ENCODE results near the gene AQP3. TPM values are rescaled to one million over a fixed set of nuclear protein-coding genes. Genes with fewer than 3 reads are reported as not detected.

Gene AQP3
- total RNA-seq, 1 donor from 2014 or later: 3.4 TPM

- Mint-ChIP-seq H3K4me1 (ENCODE audit: low read depth) (peaks cover 20% of the 10 kb centered on the region), H3K4me3 (peak overlapping the region; percentile 98), H3K27me3 (ENCODE audit: insufficient read depth) (no peaks in the 10 kb centered on the region), H3K9me3 (no peaks in the 10 kb centered on the region), H3K27ac (peak overlapping the region; percentile 51), H3K36me3 (ENCODE audit: low read depth) (peaks cover 34% of the 10 kb centered on the region)
- DNase-seq (ENCODE audit: low spot score): no peak
- intact Hi-C loops (cut with micrococcal nuclease): loop anchor here (5.0 to 10.0 kb wide), 3 partner anchors 576 to 1606 kb away; partner anchors contain the start of genes FANCG, KIF24, NUDT2 and UBAP2
Observed at GRCh38 chr9:33471361-33471760, 24.0 kb upstream of the AQP3 start.

GRCh38 chr9:33469891-33470290 is 22.5 kb upstream of the AQP3 start:
- H3K9me3 Mint-ChIP-seq: no peaks in the 10 kb centered on the region
- peaks cover 20% of the 10 kb centered on the region for H3K4me1 Mint-ChIP-seq (ENCODE audit: low read depth)
- H3K27ac Mint-ChIP-seq: no peak overlapping the region
- intact Hi-C loops (cut with micrococcal nuclease): loop anchor here (5.0 to 10.0 kb wide), 3 partner anchors 577 to 1607 kb away; partner anchors contain the start of genes FANCG, KIF24, NUDT2 and UBAP2
- no peak overlapping the region for H3K4me3 Mint-ChIP-seq
- H3K36me3 Mint-ChIP-seq (ENCODE audit: low read depth): peaks cover 40% of the 10 kb centered on the region
- no peaks in the 10 kb centered on the region for H3K27me3 Mint-ChIP-seq (ENCODE audit: insufficient read depth)
- no peak for DNase-seq (ENCODE audit: low spot score)

- Mint-ChIP-seq H3K36me3 (ENCODE audit: low read depth) (peaks cover 46% of the 10 kb centered on the region), H3K9me3 (no peaks in the 10 kb centered on the region), H3K27me3 (ENCODE audit: insufficient read depth) (no peaks in the 10 kb centered on the region), H3K4me3 (no peak overlapping the region), H3K27ac (no peak overlapping the region), H3K4me1 (ENCODE audit: low read depth) (peaks cover 20% of the 10 kb centered on the region)
- DNase-seq (ENCODE audit: low spot score): no peak
- intact Hi-C loops (cut with micrococcal nuclease): no loop called here
Observed at GRCh38 chr9:33468797-33469621, 21.6 kb upstream of the AQP3 start.

GRCh38 chr9:33468215-33468730 is 20.9 kb upstream of the AQP3 start:
- Mint-ChIP-seq H3K27me3 (ENCODE audit: insufficient read depth) (no peaks in the 10 kb centered on the region), H3K27ac (no peak overlapping the region), H3K36me3 (ENCODE audit: low read depth) (peaks cover 41% of the 10 kb centered on the region), H3K9me3 (no peaks in the 10 kb centered on the region), H3K4me3 (no peak overlapping the region), H3K4me1 (ENCODE audit: low read depth) (peaks cover 20% of the 10 kb centered on the region)
- intact Hi-C loops (cut with micrococcal nuclease): no loop called here
- no peak for DNase-seq (ENCODE audit: low spot score)

GRCh38 chr9:33467526-33467925 is 20.1 kb upstream of the AQP3 start:
- no peak for DNase-seq (ENCODE audit: low spot score)
- Mint-ChIP-seq H3K9me3 (no peaks in the 10 kb centered on the region), H3K27me3 (ENCODE audit: insufficient read depth) (no peaks in the 10 kb centered on the region), H3K36me3 (ENCODE audit: low read depth) (peaks cover 46% of the 10 kb centered on the region), H3K27ac (no peak overlapping the region), H3K4me3 (no peak overlapping the region), H3K4me1 (ENCODE audit: low read depth) (peaks cover 14% of the 10 kb centered on the region)
- intact Hi-C loops (cut with micrococcal nuclease): no loop called here

GRCh38 chr9:33466565-33467495 is 19.4 kb upstream of the AQP3 start:
- Mint-ChIP-seq H3K4me3 (no peak overlapping the region), H3K4me1 (ENCODE audit: low read depth) (peaks cover 8% of the 10 kb centered on the region), H3K27me3 (ENCODE audit: insufficient read depth) (no peaks in the 10 kb centered on the region), H3K9me3 (no peaks in the 10 kb centered on the region), H3K27ac (no peak overlapping the region), H3K36me3 (ENCODE audit: low read depth) (peaks cover 49% of the 10 kb centered on the region)
- peak; percentile 59 for DNase-seq (ENCODE audit: low spot score)
- intact Hi-C loops (cut with micrococcal nuclease): loop anchor here (1.0 kb wide), 3 partner anchors 20 to 92 kb away; partner anchors contain the start of gene AQP3

- Mint-ChIP-seq H3K4me3 (no peak overlapping the region), H3K9me3 (no peaks in the 10 kb centered on the region), H3K27me3 (ENCODE audit: insufficient read depth) (no peaks in the 10 kb centered on the region), H3K36me3 (ENCODE audit: low read depth) (peaks cover 49% of the 10 kb centered on the region), H3K4me1 (ENCODE audit: low read depth) (no peaks in the 10 kb centered on the region), H3K27ac (no peak overlapping the region)
- intact Hi-C loops (cut with micrococcal nuclease): loop anchor here (1.0 kb wide), 3 partner anchors 19 to 91 kb away; partner anchors contain the start of gene AQP3
- no peak for DNase-seq (ENCODE audit: low spot score)
Observed at GRCh38 chr9:33465596-33466564, 18.5 kb upstream of the AQP3 start.

- H3K4me3 Mint-ChIP-seq: no peak overlapping the region
- no peaks in the 10 kb centered on the region for H3K9me3 Mint-ChIP-seq
- H3K27ac Mint-ChIP-seq: no peak overlapping the region
- no peaks in the 10 kb centered on the region for H3K4me1 Mint-ChIP-seq (ENCODE audit: low read depth)
- H3K27me3 Mint-ChIP-seq (ENCODE audit: insufficient read depth): no peaks in the 10 kb centered on the region
- H3K36me3 Mint-ChIP-seq (ENCODE audit: low read depth): peaks cover 45% of the 10 kb centered on the region
- intact Hi-C loops (cut with micrococcal nuclease): no loop called here
- DNase-seq (ENCODE audit: low spot score): no peak
Observed at GRCh38 chr9:33465096-33465495, 17.7 kb upstream of the AQP3 start.

GRCh38 chr9:33464045-33464636 is 16.7 kb upstream of the AQP3 start:
- intact Hi-C loops (cut with micrococcal nuclease): no loop called here
- Mint-ChIP-seq H3K36me3 (ENCODE audit: low read depth) (peaks cover 40% of the 10 kb centered on the region), H3K27me3 (ENCODE audit: insufficient read depth) (no peaks in the 10 kb centered on the region), H3K27ac (no peak overlapping the region), H3K9me3 (no peaks in the 10 kb centered on the region), H3K4me3 (no peak overlapping the region), H3K4me1 (ENCODE audit: low read depth) (peaks cover 4% of the 10 kb centered on the region)
- DNase-seq (ENCODE audit: low spot score): no peak

- intact Hi-C loops (cut with micrococcal nuclease): no loop called here
- Mint-ChIP-seq H3K4me3 (no peak overlapping the region), H3K27ac (no peak overlapping the region), H3K9me3 (no peaks in the 10 kb centered on the region), H3K36me3 (ENCODE audit: low read depth) (peaks cover 37% of the 10 kb centered on the region), H3K4me1 (ENCODE audit: low read depth) (peaks cover 14% of the 10 kb centered on the region), H3K27me3 (ENCODE audit: insufficient read depth) (no peaks in the 10 kb centered on the region)
- no peak for DNase-seq (ENCODE audit: low spot score)
Observed at GRCh38 chr9:33463151-33463550, 15.8 kb upstream of the AQP3 start.

- DNase-seq (ENCODE audit: low spot score): no peak
- Mint-ChIP-seq H3K4me1 (ENCODE audit: low read depth) (peaks cover 22% of the 10 kb centered on the region), H3K27me3 (ENCODE audit: insufficient read depth) (no peaks in the 10 kb centered on the region), H3K4me3 (no peak overlapping the region), H3K9me3 (no peaks in the 10 kb centered on the region), H3K27ac (no peak overlapping the region), H3K36me3 (ENCODE audit: low read depth) (peaks cover 31% of the 10 kb centered on the region)
- intact Hi-C loops (cut with micrococcal nuclease): no loop called here
Observed at GRCh38 chr9:33461492-33461891, 14.1 kb upstream of the AQP3 start.
